Vagina (tissue), 2 donors: ENCODE results near the gene GREB1. TPM values are rescaled to one million over a fixed set of nuclear protein-coding genes. Genes with fewer than 3 reads are reported as not detected.

Source experiments
- DNase-seq, 2 donors: peaks; one replicate each; pipeline ENCODE4 v3.0.0-alpha.2; 2017; ENCODE audit errors: extremely low spot score in 2 of 2
- H3K27ac ChIP-seq: fragments of 200-600 bp; sonication (generic); one replicate; pipeline ENCODE4 v1.5.1; 2019
- H3K27me3 ChIP-seq: fragments of 200-600 bp; sonication (generic); one replicate; pipeline ENCODE4 v1.5.1; 2019
- H3K36me3 ChIP-seq, 2 donors: fragments of 200-600 bp; sonication (generic); one replicate each; pipeline ENCODE4 v1.5.1; 2017 to 2019
- H3K4me1 ChIP-seq: fragments of 200-600 bp; sonication (generic); one replicate; pipeline ENCODE4 v1.5.1; 2019
- H3K4me3 ChIP-seq, 2 donors: fragments of 200-600 bp; sonication (generic); 1 replicate in 1 of 2; 2 replicates in 1 of 2; pipeline ENCODE4 v1.5.1; 2016 to 2019
- H3K9me3 ChIP-seq: fragments of 200-600 bp; sonication (generic); one replicate; pipeline ENCODE4 v1.5.1; 2019
- CTCF ChIP-seq, 3 experiments: fragments of 450-650 bp in 2 of 3; fragments of 200-600 bp in 1 of 3; sonication (generic) in 1 of 3; IDR thresholded peaks; one replicate each; pipeline ENCODE4 v1.5.1; 2017 to 2019; ENCODE audit warnings: antibody characterized with exemption in 3 of 3, mild to moderate bottlenecking in 2 of 3, moderate library complexity in 2 of 3
- POLR2A ChIP-seq, 2 donors: fragments of 450-650 bp; IDR thresholded peaks; one replicate each; pipeline ENCODE4 v1.6.1; 2017; ENCODE audit warnings: antibody characterized with exemption in 2 of 2, mild to moderate bottlenecking in 2 of 2, moderate library complexity in 2 of 2
- POLR2AphosphoS5 ChIP-seq, 2 donors: sonication (generic); formaldehyde crosslinking; IDR thresholded peaks; one replicate each; pipeline ENCODE4 v1.9.0; 2017; ENCODE audit warnings: antibody characterized with exemption in 2 of 2, mild to moderate bottlenecking in 2 of 2, low read depth in 1 of 2; ENCODE audit not compliant: insufficient read depth in 1 of 2
- intact Hi-C: fragments of 100-400 bp; cut with DNase I; formaldehyde crosslinking; loops from one replicate; pipeline ENCODE4 v1.15.1; 2023
- total RNA-seq: library from RNA; depleted of rRNA; stranded (reverse); fragments of >200 nt; gene quantifications from one replicate; pipeline ENCODE4 v1.2.3, GENCODE V29; 2016

Gene GREB1
- total RNA-seq, 1 donor from 2014 or later, result 35.4 TPM

GRCh38 chr2:11637546-11637945 lies 103.7 kb downstream of the GREB1 start:
- H3K36me3 ChIP-seq, result peaks cover 0 to 53% of the 10 kb centered on the region in 2 donors
- no peak for TF ChIP-seq POLR2A (IDR thresholded peaks at IDR 0.05)
- no peak for DNase-seq
- H3K4me1 ChIP-seq, result no peaks in the 10 kb centered on the region
- H3K9me3 ChIP-seq, result no peaks in the 10 kb centered on the region
- no peaks in the 10 kb centered on the region for H3K27me3 ChIP-seq
- intact Hi-C loops, result no loop called here
- no peak overlapping the region for H3K4me3 ChIP-seq
- H3K27ac ChIP-seq, result no peak overlapping the region

- no peaks in the 10 kb centered on the region for H3K4me1 ChIP-seq
- no peaks in the 10 kb centered on the region for H3K9me3 ChIP-seq
- TF ChIP-seq CTCF (IDR thresholded peaks at IDR 0.05) (no peak), POLR2A (IDR thresholded peaks at IDR 0.05) (no peak), POLR2AphosphoS5 (IDR thresholded peaks at IDR 0.05; ENCODE audit: insufficient read depth in 1 of 2, low read depth in 1 of 2) (no peak)
- H3K4me3 ChIP-seq, result no peak overlapping the region
- H3K27ac ChIP-seq, result no peak overlapping the region
- intact Hi-C loops, result no loop called here
- H3K27me3 ChIP-seq, result no peaks in the 10 kb centered on the region
- H3K36me3 ChIP-seq, result peaks cover 0 to 42% of the 10 kb centered on the region in 2 donors
- DNase-seq, result no peak
Measured at GRCh38 chr2:11639503-11639902, 105.7 kb downstream of the GREB1 start.

- intact Hi-C loops, result no loop called here
- no peak overlapping the region for H3K4me3 ChIP-seq
- H3K27ac ChIP-seq, result no peak overlapping the region
- no peaks in the 10 kb centered on the region for H3K9me3 ChIP-seq
- peaks cover 0 to 35% of the 10 kb centered on the region in 2 donors for H3K36me3 ChIP-seq
- H3K27me3 ChIP-seq, result no peaks in the 10 kb centered on the region
- TF ChIP-seq POLR2A (IDR thresholded peaks at IDR 0.05) (no peak), CTCF (IDR thresholded peaks at IDR 0.05) (no peak), POLR2AphosphoS5 (IDR thresholded peaks at IDR 0.05; ENCODE audit: insufficient read depth in 1 of 2, low read depth in 1 of 2) (no peak)
- H3K4me1 ChIP-seq, result no peaks in the 10 kb centered on the region
- DNase-seq, result no peak
Measured at GRCh38 chr2:11640132-11640531, 106.3 kb downstream of the GREB1 start.

- Histone ChIP-seq H3K27ac (no peak overlapping the region), H3K9me3 (no peaks in the 10 kb centered on the region), H3K27me3 (no peaks in the 10 kb centered on the region), H3K36me3 (peaks cover 0 to 21% of the 10 kb centered on the region in 2 donors), H3K4me3 (no peak overlapping the region), H3K4me1 (no peaks in the 10 kb centered on the region)
- TF ChIP-seq POLR2A (IDR thresholded peaks at IDR 0.05) (no peak), CTCF (IDR thresholded peaks at IDR 0.05) (no peak)
- DNase-seq, result no peak
- intact Hi-C loops, result no loop called here
Measured at GRCh38 chr2:11642972-11643371, 109.1 kb downstream of the GREB1 start.

GRCh38 chr2:11644293-11644692 lies 110.4 kb downstream of the GREB1 start:
- Histone ChIP-seq H3K9me3 (no peaks in the 10 kb centered on the region), H3K36me3 (peaks cover 0 to 11% of the 10 kb centered on the region in 2 donors), H3K4me3 (no peak overlapping the region), H3K4me1 (no peaks in the 10 kb centered on the region), H3K27ac (no peak overlapping the region), H3K27me3 (no peaks in the 10 kb centered on the region)
- no peak for TF ChIP-seq CTCF (IDR thresholded peaks at IDR 0.05)
- TF ChIP-seq POLR2AphosphoS5 (IDR thresholded peaks at IDR 0.05; ENCODE audit: insufficient read depth in 1 of 2, low read depth in 1 of 2), result no peak
- no peak for DNase-seq
- intact Hi-C loops, result no loop called here

GRCh38 chr2:11646530-11646929 lies 112.7 kb downstream of the GREB1 start:
- DNase-seq, result no peak
- no peaks in the 10 kb centered on the region for H3K9me3 ChIP-seq
- H3K4me1 ChIP-seq, result no peaks in the 10 kb centered on the region
- intact Hi-C loops, result no loop called here
- no peaks in the 10 kb centered on the region for H3K27me3 ChIP-seq
- H3K27ac ChIP-seq, result no peak overlapping the region
- H3K4me3 ChIP-seq, result no peak overlapping the region
- no peaks in the 10 kb centered on the region for H3K36me3 ChIP-seq
- TF ChIP-seq POLR2A (IDR thresholded peaks at IDR 0.05) (no peak), CTCF (IDR thresholded peaks at IDR 0.05) (no peak), POLR2AphosphoS5 (IDR thresholded peaks at IDR 0.05; ENCODE audit: insufficient read depth in 1 of 2, low read depth in 1 of 2) (no peak)
